HepG2 (cell line): ENCODE data around the gene ZCCHC3. TPM values are rescaled to one million over a fixed set of nuclear protein-coding genes. Genes with fewer than 3 reads are reported as not detected.

Source experiments
- ATAC-seq: fragments of 200-7000 bp; cut with Tn5 transposase; 3 replicates; pipeline ENCODE4 v1.9.1; 2020; ENCODE audit warnings: mild to moderate bottlenecking, moderate library complexity
- Bru-seq: library from RNA; stranded (reverse); fragments of 400-500 nt; gene quantifications from one replicate; lab custom pipeline; 2021; lab: Mats Ljungman, UMichigan
- BruChase-seq, 2 experiments: library from RNA; stranded (reverse); fragments of 400-500 nt; gene quantifications; one replicate each; lab custom pipeline; 2021; lab: Mats Ljungman, UMichigan
- BruUV-seq: library from RNA; stranded (reverse); fragments of 400-500 nt; replicated peaks from 2 replicates; lab custom pipeline; 2021; lab: Mats Ljungman, UMichigan
- CTCF ChIA-PET: fragments of 300-600 bp; formaldehyde crosslinking; extraction: SDS; loops from one replicate; lab custom pipeline; 2021; ENCODE audit warnings: low total read pairs, inconsistent platforms, low intra/inter-chr PET ratio; lab: Yijun Ruan, JAX
- POLR2A ChIA-PET: fragments of 350-600 bp; sonication (Branson Sonifier 250); formaldehyde crosslinking; loops from one replicate; lab custom pipeline; 2020; ENCODE audit warnings: antibody characterized with exemption, inconsistent platforms; lab: Yijun Ruan, JAX
- DNase-seq: peaks from one replicate; pipeline ENCODE4 v3.0.0-alpha.2; 2015; ENCODE audit warnings: low spot score
- FAIRE-seq: peaks from 3 replicates; lab custom pipeline; 2011; peaks lifted over from hg19 to GRCh38; lab: Jason Lieb, UNC
- H2AFZ ChIP-seq: one replicate; pipeline ENCODE4 v1.6.1; 2011; ENCODE audit warnings: low read length, inconsistent platforms
- H3K27ac ChIP-seq: fragments of 300-600 bp; 3 replicates; pipeline ENCODE4 v1.8.0; 2011; ENCODE audit warnings: mixed run types, mild to moderate bottlenecking, mixed read lengths, low read length, inconsistent platforms; ENCODE audit not compliant: insufficient read depth; ENCODE audit errors: extremely low read length
- H3K27me3 ChIP-seq, 2 experiments: fragments of 200-600 bp in 1 of 2; 2 replicates in 1 of 2; 3 replicates in 1 of 2; pipeline versions ENCODE4 v1.6.0 to v1.8.0; 2011; ENCODE audit warnings: low read length in 2 of 2, mild to moderate bottlenecking in 2 of 2, moderate library complexity in 2 of 2, inconsistent platforms in 1 of 2; ENCODE audit not compliant: insufficient read depth in 2 of 2, control insufficient read depth in 1 of 2
- H3K36me3 ChIP-seq, 2 experiments: fragments of 200-600 bp in 1 of 2; replicated peaks in 1 of 2; 2 replicates in 1 of 2; 3 replicates in 1 of 2; pipeline versions ENCODE4 v1.5.1 to v1.8.0; 2011; ENCODE audit warnings: low read length in 2 of 2, inconsistent platforms in 1 of 2; ENCODE audit not compliant: insufficient read depth in 2 of 2, control insufficient read depth in 1 of 2
- H3K4me1 ChIP-seq: 2 replicates; pipeline ENCODE4 v1.5.1; 2012; ENCODE audit warnings: low read length, inconsistent platforms; ENCODE audit not compliant: insufficient read depth
- H3K4me2 ChIP-seq: 2 replicates; pipeline ENCODE4 v1.6.0; 2011; ENCODE audit warnings: low read depth, low read length, inconsistent platforms
- H3K4me3 ChIP-seq, 3 experiments: fragments of 200-600 bp in 1 of 3; sonication (generic), shearing (Covaris generic) in 1 of 3; replicated peaks in 1 of 3; 2 replicates each; pipeline ENCODE4 v1.5.1; 2011 to 2016; ENCODE audit warnings: low read length in 3 of 3, inconsistent platforms in 2 of 3, low read depth in 2 of 3, mild to moderate bottlenecking in 2 of 3, control low read depth in 1 of 3, mixed read lengths in 1 of 3; ENCODE audit not compliant: insufficient read depth in 1 of 3
- H3K79me2 ChIP-seq: one replicate; pipeline ENCODE4 v1.6.1; 2011; ENCODE audit warnings: low read length, inconsistent platforms; ENCODE audit not compliant: insufficient read depth
- H3K9ac ChIP-seq: 2 replicates; pipeline ENCODE4 v1.6.0; 2011; ENCODE audit warnings: mild to moderate bottlenecking, low read depth, low read length, inconsistent platforms; ENCODE audit not compliant: insufficient read depth
- H3K9me3 ChIP-seq: 2 replicates; pipeline ENCODE4 v1.5.1; 2012; ENCODE audit warnings: mild to moderate bottlenecking, low read length
- H4K20me1 ChIP-seq: 2 replicates; pipeline ENCODE4 v1.6.0; 2011; ENCODE audit warnings: inconsistent platforms, mild to moderate bottlenecking, low read length, moderate library complexity; ENCODE audit not compliant: insufficient read depth
- AHDC1 ChIP-seq: sonication (generic); formaldehyde crosslinking; IDR thresholded peaks from 2 replicates; pipeline ENCODE4 v1.5.1; 2020; ENCODE audit warnings: mild to moderate bottlenecking, missing genetic modification reagents, borderline replicate concordance
- CHCHD3 ChIP-seq: sonication (generic); formaldehyde crosslinking; IDR thresholded peaks from 2 replicates; pipeline ENCODE4 v1.8.0; 2022; ENCODE audit warnings: mild to moderate bottlenecking, missing genetic modification reagents, moderate library complexity
- HOXA9 ChIP-seq: sonication (generic); formaldehyde crosslinking; IDR thresholded peaks from 2 replicates; pipeline ENCODE4 v1.8.1; 2022; ENCODE audit warnings: missing genetic modification reagents, mild to moderate bottlenecking, moderate library complexity, borderline replicate concordance
- JARID2 ChIP-seq: sonication (generic); formaldehyde crosslinking; IDR thresholded peaks from 2 replicates; pipeline ENCODE4 v1.8.1; 2023; ENCODE audit warnings: missing genetic modification reagents, inconsistent platforms; ENCODE audit not compliant: insufficient replicate concordance
- SMYD3 ChIP-seq: sonication (generic); formaldehyde crosslinking; IDR thresholded peaks from 2 replicates; pipeline ENCODE4 v1.8.1; 2023; ENCODE audit warnings: mild to moderate bottlenecking, missing genetic modification reagents
- ZNF510 ChIP-seq: sonication (generic); formaldehyde crosslinking; IDR thresholded peaks from 2 replicates; pipeline ENCODE4 v1.4.0; 2020; ENCODE audit warnings: low read depth, mild to moderate bottlenecking, missing genetic modification reagents
- WGBS: methylation state at CpG from one replicate; pipeline ENCODE4 v1.1.6; 2017; ENCODE audit warnings: low lambda C conversion rate; 5-methylcytosine and 5-hydroxymethylcytosine counted together
- in situ Hi-C: cut with HindIII; loops from 2 replicates; pipeline ENCODE4 v1.10.0; 2017; ENCODE audit warnings: low pct_unique_long_range_greater_than_20kb; ENCODE audit not compliant: extremely low pct_ligation_motif_present
- intact Hi-C: fragments of 100-400 bp; cut with micrococcal nuclease; formaldehyde crosslinking; loops from one replicate; pipeline ENCODE4 v1.10.0; 2022; ENCODE audit not compliant: unreplicated experiment
- long read RNA-seq, 2 experiments: library from RNA in 1 of 2; library from polyadenylated mRNA in 1 of 2; stranded (forward) in 1 of 2; unstranded in 1 of 2; transcript quantifications; one replicate each; pipeline ENCODE4 v2.0.0, GENCODE V29; 2019 to 2022
- polyA minus RNA-seq, 3 experiments: library from RNA; depleted of rRNA, polyadenylated mRNA; stranded (reverse); fragments of >200 nt; gene quantifications; 2 replicates each; pipeline ENCODE4 v1.2.3, GENCODE V29; 2011; ENCODE audit warnings: low replicate concordance in 1 of 3
- polyA plus RNA-seq, 8 experiments: library from polyadenylated mRNA; depleted of rRNA in 3 of 8; stranded (reverse) in 7 of 8; unstranded in 1 of 8; fragments of >200 nt; fragmentation: Illumina TruSeq in 4 of 8; extraction: Trizol in 4 of 8; gene quantifications; 2 replicates each; pipeline versions ENCODE4 v1.2.1 to v1.2.3, GENCODE V29; 2011 to 2016; ENCODE audit warnings: low read depth in 4 of 8, missing spikeins in 1 of 8, mixed read lengths in 1 of 8; ENCODE audit not compliant: insufficient read depth in 1 of 8
- total RNA-seq, 5 experiments: library from RNA; depleted of rRNA; stranded (reverse); fragments of >200 nt; fragmentation: Illumina TruSeq; extraction: Trizol; gene quantifications; 2 replicates each; pipeline ENCODE4 v1.2.3, GENCODE V29; 2016; ENCODE audit warnings: low read depth in 1 of 5

Gene ZCCHC3
- total RNA-seq (2016; rRNA removed; fragmentation: Illumina TruSeq; extraction: Trizol) (56.2 and 63.0 TPM in 2 replicates), polyA plus RNA-seq (2011; rRNA removed) (43.8 and 46.6 TPM in 2 replicates), polyA minus RNA-seq (2011; rRNA and poly(A)+ RNA removed; ENCODE audit: low replicate concordance) (9.3 and 53.1 TPM in 2 replicates), Bru-seq, nascent RNA (percentile 99 among the genes with signal in this experiment), BruChase-seq, experiment 1, labeled RNA remaining after a 6-hour chase (percentile 99 among the genes with signal in this experiment), BruChase-seq, experiment 2, labeled RNA remaining after a 2-hour chase (percentile 100 among the genes with signal in this experiment)
- total RNA-seq (2016; cell fraction: cytosol; rRNA removed; fragmentation: Illumina TruSeq; extraction: Trizol; ENCODE audit: low read depth) = 12.1 and 12.3 TPM in 2 replicates
- 49.2 and 64.0 TPM in 2 replicates for total RNA-seq (2016; cell fraction: insoluble cytoplasmic fraction; rRNA removed; fragmentation: Illumina TruSeq; extraction: Trizol)
- 45.3 and 47.4 TPM in 2 replicates for total RNA-seq (2016; cell fraction: membrane; rRNA removed; fragmentation: Illumina TruSeq; extraction: Trizol)
- 28.6 and 30.4 TPM in 2 replicates for total RNA-seq (2016; cell fraction: nucleus; rRNA removed; fragmentation: Illumina TruSeq; extraction: Trizol)
- 44.4 and 45.0 TPM in 2 replicates for polyA plus RNA-seq (2011; cell fraction: cytosol; rRNA removed)
- 21.2 and 22.1 TPM in 2 replicates for polyA plus RNA-seq (2011; cell fraction: nucleus; rRNA removed)
- 37.3 and 43.5 TPM in 2 replicates for polyA plus RNA-seq (2012)
- polyA plus RNA-seq (2016; cell fraction: cytosol; fragmentation: Illumina TruSeq; extraction: Trizol; ENCODE audit: low read depth) = 8.1 and 9.0 TPM in 2 replicates
- 75.7 and 81.5 TPM in 2 replicates for polyA plus RNA-seq (2016; cell fraction: insoluble cytoplasmic fraction; fragmentation: Illumina TruSeq; extraction: Trizol; ENCODE audit: low read depth)
- 37.6 and 38.3 TPM in 2 replicates for polyA plus RNA-seq (2016; cell fraction: membrane; fragmentation: Illumina TruSeq; extraction: Trizol; ENCODE audit: low read depth)
- polyA plus RNA-seq (2016; cell fraction: nucleus; fragmentation: Illumina TruSeq; extraction: Trizol; ENCODE audit: insufficient read depth, low read depth) = 57.9 and 60.5 TPM in 2 replicates
- polyA minus RNA-seq (2011; cell fraction: cytosol; rRNA and poly(A)+ RNA removed) = 31.3 and 34.6 TPM in 2 replicates
- polyA minus RNA-seq (2011; cell fraction: nucleus; rRNA and poly(A)+ RNA removed) = 16.1 and 17.3 TPM in 2 replicates
- long read RNA-seq, experiment 1, transcript ZCCHC3-201 (1 exons, 3,354 nt) = major isoform, 16 of 16 reads
- long read RNA-seq, experiment 1, partial matches to known transcripts = 0 of 16 reads
- long read RNA-seq, experiment 1, other reads (novel, unspliced or antisense) = 0 of 16 reads
- long read RNA-seq, experiment 2, transcript ZCCHC3-201 (1 exons, 3,354 nt) = major isoform, 240 of 240 reads
- long read RNA-seq, experiment 2, partial matches to known transcripts = 0 of 240 reads
- long read RNA-seq, experiment 2, other reads (novel, unspliced or antisense) = 0 of 240 reads

GRCh38 chr20:297098-297924 lies at the start of gene ZCCHC3:
Gene ZCCHC3, plus strand, starts transcription at chr20:297570. Its CDS starts 17 bp downstream, at chr20:297587.
- Histone ChIP-seq H3K4me3 (peak within 1 kb of the TSS; percentile 69 to 93 (median 89)), H3K27me3 (peaks cover 0 to 24% of the 10 kb centered on the region in 2 experiments; a peak in 3 of 5 replicates), H3K9me3 (no peaks in the 10 kb centered on the region), H2AFZ (no peak within 1 kb of the TSS), H4K20me1 (peaks cover 25% of the 10 kb centered on the region), H3K4me1 (peaks cover 39% of the 10 kb centered on the region), H3K4me2 (peak within 1 kb of the TSS; percentile 80), H3K27ac (peak within 1 kb of the TSS; percentile 92), H3K9ac (peak within 1 kb of the TSS; percentile 84), H3K36me3 (no peaks in the 10 kb centered on the region), H3K79me2 (peaks cover 42% of the 10 kb centered on the region)
- in situ Hi-C loops = no loop called here
- ChIA-PET POLR2A (interaction anchor here (1.0 to 8.1 kb wide), 6 partner anchors 12 to 50 kb away, joined by 3 to 106 read pairs (median 16); partner anchors contain the start of genes NRSN2 and SOX12), CTCF (no interaction called here)
- intact Hi-C loops = loop anchor here (1.0 kb wide), 1 partner anchor 29 kb away; no protein-coding TSS in a partner anchor
- no TSS peak for BruUV-seq
- FAIRE-seq = peak; percentile 76
- WGBS = 1% methylated on average over 62 of the region's 99 CpGs
- ATAC-seq = peak; percentile 96
- DNase-seq = peak; percentile 96
- TF ChIP-seq CHCHD3 (CRISPR knock-in tag) (no peak), JARID2 (CRISPR knock-in tag) (no peak), SMYD3 (peak; percentile 93), AHDC1 (CRISPR knock-in tag) (peak; percentile 93), ZNF510 (peak; percentile 70; the same call in 1 of the 2 replicates), HOXA9 (CRISPR knock-in tag) (peak; percentile 79; the same call in 1 of the 2 replicates)
